ENCODE measurements around the gene MRPL17. TPM values are rescaled to one million over a fixed set of nuclear protein-coding genes. Genes with fewer than 3 reads are reported as not detected.

MRPL17 gene
- total and polyA plus RNA-seq, 2 experiments from 2014 or later = 26.7 to 81.8 TPM

DNA sequence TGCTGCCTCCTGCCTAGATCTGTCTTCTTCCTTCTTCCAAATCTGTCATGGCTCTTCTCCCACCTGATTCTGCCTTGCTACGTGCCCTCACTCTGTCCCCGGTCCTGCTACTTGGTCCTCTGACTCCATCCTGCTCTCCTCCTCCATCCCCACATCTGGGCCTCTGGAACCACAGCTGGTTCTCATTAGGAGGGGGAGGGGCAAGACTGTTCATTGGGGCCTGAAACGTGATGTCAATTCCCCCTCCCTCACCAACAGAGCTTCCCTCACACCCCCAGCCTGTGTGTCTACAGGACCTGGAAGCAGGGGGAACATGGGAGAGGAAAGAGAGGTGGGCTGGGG, 36.6 kb downstream of the MRPL17 start (continued):
- TF ChIP-seq, protein P1, sequence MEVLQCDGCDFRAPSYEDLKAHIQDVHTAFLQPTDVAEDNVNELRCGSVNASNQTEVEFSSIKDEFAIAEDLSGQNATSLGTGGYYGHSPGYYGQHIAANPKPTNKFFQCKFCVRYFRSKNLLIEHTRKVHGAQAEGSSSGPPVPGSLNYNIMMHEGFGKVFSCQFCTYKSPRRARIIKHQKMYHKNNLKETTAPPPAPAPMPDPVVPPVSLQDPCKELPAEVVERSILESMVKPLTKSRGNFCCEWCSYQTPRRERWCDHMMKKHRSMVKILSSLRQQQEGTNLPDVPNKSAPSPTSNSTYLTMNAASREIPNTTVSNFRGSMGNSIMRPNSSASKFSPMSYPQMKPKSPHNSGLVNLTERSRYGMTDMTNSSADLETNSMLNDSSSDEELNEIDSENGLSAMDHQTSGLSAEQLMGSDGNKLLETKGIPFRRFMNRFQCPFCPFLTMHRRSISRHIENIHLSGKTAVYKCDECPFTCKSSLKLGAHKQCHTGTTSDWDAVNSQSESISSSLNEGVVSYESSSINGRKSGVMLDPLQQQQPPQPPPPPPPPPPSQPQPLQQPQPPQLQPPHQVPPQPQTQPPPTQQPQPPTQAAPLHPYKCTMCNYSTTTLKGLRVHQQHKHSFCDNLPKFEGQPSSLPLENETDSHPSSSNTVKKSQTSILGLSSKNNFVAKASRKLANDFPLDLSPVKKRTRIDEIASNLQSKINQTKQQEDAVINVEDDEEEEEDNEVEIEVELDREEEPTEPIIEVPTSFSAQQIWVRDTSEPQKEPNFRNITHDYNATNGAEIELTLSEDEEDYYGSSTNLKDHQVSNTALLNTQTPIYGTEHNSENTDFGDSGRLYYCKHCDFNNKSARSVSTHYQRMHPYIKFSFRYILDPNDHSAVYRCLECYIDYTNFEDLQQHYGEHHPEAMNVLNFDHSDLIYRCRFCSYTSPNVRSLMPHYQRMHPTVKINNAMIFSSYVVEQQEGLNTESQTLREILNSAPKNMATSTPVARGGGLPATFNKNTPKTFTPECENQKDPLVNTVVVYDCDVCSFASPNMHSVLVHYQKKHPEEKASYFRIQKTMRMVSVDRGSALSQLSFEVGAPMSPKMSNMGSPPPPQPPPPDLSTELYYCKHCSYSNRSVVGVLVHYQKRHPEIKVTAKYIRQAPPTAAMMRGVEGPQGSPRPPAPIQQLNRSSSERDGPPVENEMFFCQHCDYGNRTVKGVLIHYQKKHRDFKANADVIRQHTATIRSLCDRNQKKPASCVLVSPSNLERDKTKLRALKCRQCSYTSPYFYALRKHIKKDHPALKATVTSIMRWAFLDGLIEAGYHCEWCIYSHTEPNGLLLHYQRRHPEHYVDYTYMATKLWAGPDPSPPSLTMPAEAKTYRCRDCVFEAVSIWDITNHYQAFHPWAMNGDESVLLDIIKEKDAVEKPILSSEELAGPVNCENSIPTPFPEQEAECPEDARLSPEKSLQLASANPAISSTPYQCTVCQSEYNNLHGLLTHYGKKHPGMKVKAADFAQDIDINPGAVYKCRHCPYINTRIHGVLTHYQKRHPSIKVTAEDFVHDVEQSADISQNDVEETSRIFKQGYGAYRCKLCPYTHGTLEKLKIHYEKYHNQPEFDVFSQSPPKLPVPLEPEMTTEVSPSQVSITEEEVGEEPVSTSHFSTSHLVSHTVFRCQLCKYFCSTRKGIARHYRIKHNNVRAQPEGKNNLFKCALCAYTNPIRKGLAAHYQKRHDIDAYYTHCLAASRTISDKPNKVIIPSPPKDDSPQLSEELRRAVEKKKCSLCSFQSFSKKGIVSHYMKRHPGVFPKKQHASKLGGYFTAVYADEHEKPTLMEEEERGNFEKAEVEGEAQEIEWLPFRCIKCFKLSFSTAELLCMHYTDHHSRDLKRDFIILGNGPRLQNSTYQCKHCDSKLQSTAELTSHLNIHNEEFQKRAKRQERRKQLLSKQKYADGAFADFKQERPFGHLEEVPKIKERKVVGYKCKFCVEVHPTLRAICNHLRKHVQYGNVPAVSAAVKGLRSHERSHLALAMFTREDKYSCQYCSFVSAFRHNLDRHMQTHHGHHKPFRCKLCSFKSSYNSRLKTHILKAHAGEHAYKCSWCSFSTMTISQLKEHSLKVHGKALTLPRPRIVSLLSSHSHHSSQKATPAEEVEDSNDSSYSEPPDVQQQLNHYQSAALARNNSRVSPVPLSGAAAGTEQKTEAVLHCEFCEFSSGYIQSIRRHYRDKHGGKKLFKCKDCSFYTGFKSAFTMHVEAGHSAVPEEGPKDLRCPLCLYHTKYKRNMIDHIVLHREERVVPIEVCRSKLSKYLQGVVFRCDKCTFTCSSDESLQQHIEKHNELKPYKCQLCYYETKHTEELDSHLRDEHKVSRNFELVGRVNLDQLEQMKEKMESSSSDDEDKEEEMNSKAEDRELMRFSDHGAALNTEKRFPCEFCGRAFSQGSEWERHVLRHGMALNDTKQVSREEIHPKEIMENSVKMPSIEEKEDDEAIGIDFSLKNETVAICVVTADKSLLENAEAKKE (CRISPR knock-in tag; IDR thresholded peaks at IDR 0.05) = no peak
- no peak for TF ChIP-seq JUNB (IDR thresholded peaks at IDR 0.05; ENCODE audit: unreplicated experiment)
- TF ChIP-seq EZH2phosphoT487 (IDR thresholded peaks at IDR 0.05; ENCODE audit: unreplicated experiment) = no peak
- TF ChIP-seq ZNF114 (CRISPR knock-in tag; IDR thresholded peaks at IDR 0.05) = no peak
- TF ChIP-seq, protein P2, sequence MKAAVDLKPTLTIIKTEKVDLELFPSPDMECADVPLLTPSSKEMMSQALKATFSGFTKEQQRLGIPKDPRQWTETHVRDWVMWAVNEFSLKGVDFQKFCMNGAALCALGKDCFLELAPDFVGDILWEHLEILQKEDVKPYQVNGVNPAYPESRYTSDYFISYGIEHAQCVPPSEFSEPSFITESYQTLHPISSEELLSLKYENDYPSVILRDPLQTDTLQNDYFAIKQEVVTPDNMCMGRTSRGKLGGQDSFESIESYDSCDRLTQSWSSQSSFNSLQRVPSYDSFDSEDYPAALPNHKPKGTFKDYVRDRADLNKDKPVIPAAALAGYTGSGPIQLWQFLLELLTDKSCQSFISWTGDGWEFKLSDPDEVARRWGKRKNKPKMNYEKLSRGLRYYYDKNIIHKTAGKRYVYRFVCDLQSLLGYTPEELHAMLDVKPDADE (IDR thresholded peaks at IDR 0.05) = no peak

DNA sequence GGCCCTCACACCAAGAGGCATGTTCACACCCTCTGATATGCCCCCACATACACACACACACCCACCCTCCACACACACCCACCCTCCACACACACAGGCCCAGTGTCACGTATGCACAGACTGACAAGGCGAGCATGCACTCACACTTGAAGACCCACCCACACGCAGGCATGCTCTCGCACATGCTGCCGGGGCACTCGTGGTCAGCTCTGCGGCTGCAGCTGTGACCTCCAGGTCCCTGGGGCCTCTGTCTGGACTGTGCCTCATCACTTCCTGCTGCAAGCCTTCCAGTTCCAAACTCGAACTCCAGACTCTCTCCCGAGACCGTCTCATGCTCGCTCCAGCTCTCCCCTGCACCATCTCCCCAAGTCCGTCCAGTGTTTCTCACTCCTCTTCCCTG, 37.1 kb downstream of the MRPL17 start:
- no peak overlapping the region for H3K4me3 Mint-ChIP-seq
- peak overlapping the region; percentile 63; the same call in 1 of the 2 replicates for H2AFZ ChIP-seq
- H3K27me3 Mint-ChIP-seq (ENCODE audit: insufficient read depth, low read depth, poor library complexity) = no peaks in the 10 kb centered on the region
- no peak overlapping the region for H3K4me2 ChIP-seq
- ATAC-seq (no peak), DNase-seq (ENCODE audit: low spot score) (no peak)
- H3K27me3 ChIP-seq (ENCODE audit: insufficient read depth) = 0 out of 2 replicates have a peak, but pooled peaks cover 2% of the 10 kb centered on the region
- no peaks in the 10 kb centered on the region for H3K4me1 Mint-ChIP-seq
- H3K27ac Mint-ChIP-seq = no peak overlapping the region
- 0 out of 2 replicates have a peak, but pooled peaks cover 7% of the 10 kb centered on the region for H3K9me2 ChIP-seq (ENCODE audit: insufficient read depth)
- H3F3A ChIP-seq (replicated peaks; ENCODE audit: low read depth) = no peaks in the 10 kb centered on the region
- no peaks in the 10 kb centered on the region for H3K79me2 ChIP-seq (replicated peaks; ENCODE audit: insufficient read depth)
- no peak overlapping the region for H3K27ac ChIP-seq (ENCODE audit: low read depth)
- TF ChIP-seq, protein P2 (IDR thresholded peaks at IDR 0.05) = no peak
- TF ChIP-seq ZNF331 (CRISPR knock-in tag; IDR thresholded peaks at IDR 0.05; ENCODE audit: low read depth) (no peak), EZH2phosphoT487 (IDR thresholded peaks at IDR 0.05; ENCODE audit: unreplicated experiment) (no peak)
- H3K9me3 Mint-ChIP-seq = no peaks in the 10 kb centered on the region
- H4K20me1 ChIP-seq (replicated peaks; ENCODE audit: insufficient read depth) = no peaks in the 10 kb centered on the region
- peaks cover 13% of the 10 kb centered on the region; the same call in 1 of the 2 replicates for H3K4me1 ChIP-seq (ENCODE audit: insufficient read depth)
- no peaks in the 10 kb centered on the region for H3K36me3 Mint-ChIP-seq (ENCODE audit: low read depth)
- H3K36me3 ChIP-seq (ENCODE audit: insufficient read depth) = no peaks in the 10 kb centered on the region
- H3K4me3 ChIP-seq = no peak overlapping the region

Data from GM23338 (cell line).